ENCODE results near the gene AMH.
"Not testable (repeated sequence)": the region's sequence is repeated elsewhere in the genome, so short reads cannot be mapped to it uniquely, and the experiment has no call there.

The AMH gene

DNA sequence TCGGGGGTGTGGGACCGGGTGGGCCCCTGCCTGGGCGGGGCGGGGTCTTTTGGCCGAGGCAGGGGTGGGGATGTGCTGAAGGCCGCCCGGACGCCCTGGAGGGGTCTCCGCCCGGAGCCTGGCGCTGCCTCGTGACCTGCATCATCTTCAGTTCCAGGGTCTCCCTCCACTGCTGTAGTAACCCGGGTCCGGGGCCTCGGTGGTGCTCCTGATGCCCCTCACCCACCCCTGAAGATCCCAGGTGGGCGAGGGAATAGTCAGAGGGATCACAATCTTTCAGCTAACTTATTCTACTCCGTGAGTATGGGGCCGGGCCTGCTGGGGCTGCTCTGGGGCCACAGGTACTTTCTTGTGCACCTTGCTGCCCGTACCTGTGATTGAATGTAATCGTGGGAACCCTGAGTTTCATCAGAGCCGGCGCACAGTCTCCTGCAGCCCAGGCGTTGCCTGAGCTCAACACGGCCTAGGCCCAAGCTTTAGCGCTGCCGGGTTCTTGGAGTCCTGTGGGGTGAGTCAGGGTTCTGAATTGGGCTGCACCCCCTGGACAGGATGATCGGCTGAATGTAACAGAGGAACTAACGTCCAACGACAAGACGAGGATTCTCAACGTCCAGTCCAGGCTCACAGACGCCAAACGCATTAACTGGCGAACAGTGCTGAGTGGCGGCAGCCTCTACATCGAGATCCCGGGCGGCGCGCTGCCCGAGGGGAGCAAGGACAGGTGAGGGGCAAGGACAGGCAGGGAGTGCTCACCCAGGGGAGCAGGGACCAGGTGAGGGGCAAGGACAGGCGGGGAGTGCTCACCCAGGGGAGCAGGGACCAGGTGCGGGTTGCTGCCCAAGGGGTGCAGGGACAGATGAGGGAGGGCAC lies 22.3 kb downstream of the AMH start:
- peak; percentile 47 for DNase-seq

DNA sequence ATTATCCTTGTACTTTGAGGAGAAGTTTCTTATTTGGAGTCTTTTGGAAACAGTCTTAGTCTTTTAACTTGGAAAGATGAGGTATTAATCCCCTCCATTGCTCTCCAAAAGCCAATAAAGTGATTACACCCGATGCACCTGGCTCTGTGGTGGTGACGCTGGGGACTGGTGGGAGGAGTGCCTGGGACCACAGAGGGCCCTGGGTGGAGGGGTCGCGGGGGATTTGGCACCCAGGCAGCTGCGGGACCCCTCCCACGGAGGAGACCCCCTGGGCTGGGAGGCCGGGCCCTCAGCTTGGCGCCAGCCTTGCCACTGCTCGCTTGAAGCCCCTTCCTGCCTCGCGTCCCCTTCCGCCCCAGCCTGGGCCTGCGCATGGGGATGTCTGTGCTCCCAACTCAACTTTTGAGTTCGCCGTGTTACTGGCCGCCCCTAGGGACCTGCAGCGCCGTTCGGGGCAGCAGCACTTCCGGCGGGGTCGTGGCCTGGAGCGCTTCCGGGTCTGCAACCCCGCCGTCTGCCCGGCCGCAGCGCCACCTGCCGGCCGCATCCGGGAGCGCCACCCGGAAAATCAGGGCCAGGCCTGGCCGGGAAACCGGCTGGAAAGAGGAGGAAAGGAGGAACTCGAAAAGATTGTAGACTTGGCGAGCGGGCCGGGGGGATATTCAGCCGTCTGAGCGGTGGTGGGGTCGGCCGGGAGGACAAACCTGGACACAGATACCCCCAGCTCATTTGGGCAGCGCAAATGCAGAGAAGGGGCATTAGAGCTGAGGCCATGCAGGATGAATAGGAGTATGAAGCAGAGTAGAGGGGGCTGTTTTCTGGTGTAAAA lies 24.4 kb downstream of the AMH start:
- DNase-seq, result peak; percentile 88

DNA sequence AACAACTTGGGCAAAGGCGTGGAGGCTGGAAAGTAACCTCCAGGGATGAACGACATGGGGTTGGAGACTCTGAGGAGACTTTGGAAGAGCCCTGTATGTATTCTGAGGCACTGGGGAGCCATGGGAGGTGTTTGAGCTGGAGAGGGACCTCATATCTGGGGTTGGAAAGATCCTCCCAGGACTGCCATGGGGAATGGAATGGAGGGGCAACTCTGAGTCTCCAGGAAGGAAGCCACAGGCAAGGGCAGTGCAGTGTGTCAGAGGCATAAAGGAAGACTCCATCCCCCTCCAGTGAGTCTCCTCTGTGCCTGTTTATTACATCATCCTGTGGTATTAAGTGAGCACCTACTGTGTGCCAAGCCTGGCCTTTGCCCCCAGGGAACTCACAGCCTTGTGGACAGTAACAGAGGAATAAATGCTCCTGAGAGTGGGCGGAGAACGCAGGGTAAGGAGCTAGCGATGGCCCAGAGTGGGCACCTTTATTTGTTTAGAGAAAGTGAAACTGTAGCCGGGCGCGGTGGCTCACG lies 25.1 kb downstream of the AMH start:
- no peak for DNase-seq

DNA sequence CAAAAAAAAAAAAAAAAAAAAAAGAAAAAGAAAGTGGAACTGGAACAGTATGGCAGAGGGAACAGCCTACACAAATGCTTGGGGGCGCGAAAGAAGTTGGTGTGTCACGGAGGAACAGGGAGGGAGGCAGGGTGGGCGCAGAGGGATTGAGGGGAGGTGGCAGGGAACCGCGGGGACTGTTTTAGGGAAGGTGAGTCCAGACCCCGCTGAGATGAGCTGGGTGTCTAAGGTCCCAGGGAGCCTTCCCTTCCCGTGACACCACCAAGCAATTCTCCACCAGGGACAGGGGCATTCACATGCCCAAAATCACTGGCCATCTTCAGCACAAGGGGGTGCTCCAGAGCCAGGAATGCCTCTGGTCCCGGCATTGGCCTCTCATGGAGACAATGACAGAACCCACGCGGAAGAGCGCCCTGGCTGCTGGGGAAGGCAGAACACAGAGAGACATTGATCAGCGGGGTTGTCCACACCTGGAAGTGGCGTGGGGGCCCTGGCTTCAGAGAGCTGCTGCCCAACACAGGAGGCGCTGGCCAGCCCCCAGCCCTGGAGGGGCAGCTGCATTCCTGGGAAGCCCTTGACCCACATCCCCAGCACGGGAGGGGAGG lies 25.9 kb downstream of the AMH start:
- DNase-seq, result peak; percentile 73

DNA sequence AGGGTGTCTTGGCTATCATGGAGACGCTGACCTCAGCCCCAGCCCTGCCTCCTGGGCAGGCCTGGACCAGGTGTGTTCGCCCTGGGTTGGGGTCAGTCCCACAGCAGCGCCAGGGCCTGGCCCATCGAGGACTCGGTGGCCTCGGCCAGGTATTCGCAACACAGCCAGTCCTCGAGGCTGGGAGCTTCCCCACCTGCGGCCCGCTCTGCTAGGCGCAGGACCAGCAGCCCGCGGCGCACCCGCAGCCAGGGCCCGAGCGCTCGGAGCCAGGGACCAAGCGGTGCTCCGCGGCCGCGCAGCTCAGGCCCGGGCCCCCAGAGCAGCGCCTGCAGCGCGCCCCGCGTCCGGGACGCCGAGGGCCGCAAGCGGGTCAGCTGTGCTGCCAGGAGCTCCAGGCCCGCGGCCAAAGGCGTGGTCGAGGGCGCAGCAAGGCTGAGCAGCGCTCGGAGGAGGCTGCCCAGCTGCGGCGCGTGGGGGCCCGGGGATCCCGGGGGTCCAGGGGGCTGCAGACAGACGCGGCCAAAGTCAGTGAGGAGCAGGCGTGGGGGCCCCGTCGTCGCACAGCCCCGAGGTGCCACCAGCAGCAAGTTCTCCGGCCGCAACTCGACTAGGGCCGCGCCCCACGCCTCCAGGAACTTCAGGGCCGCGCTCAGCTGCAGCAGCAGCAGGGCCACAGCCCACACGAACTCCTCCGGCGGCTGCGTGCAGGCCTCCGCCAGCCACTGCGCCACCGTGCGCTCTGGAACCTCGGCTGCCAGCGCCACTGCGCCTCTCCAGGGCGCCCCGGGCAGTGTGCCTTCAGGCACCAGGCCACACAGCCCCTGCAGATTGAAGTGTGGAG lies 26.7 kb downstream of the AMH start:
- DNase-seq, result no peak

DNA sequence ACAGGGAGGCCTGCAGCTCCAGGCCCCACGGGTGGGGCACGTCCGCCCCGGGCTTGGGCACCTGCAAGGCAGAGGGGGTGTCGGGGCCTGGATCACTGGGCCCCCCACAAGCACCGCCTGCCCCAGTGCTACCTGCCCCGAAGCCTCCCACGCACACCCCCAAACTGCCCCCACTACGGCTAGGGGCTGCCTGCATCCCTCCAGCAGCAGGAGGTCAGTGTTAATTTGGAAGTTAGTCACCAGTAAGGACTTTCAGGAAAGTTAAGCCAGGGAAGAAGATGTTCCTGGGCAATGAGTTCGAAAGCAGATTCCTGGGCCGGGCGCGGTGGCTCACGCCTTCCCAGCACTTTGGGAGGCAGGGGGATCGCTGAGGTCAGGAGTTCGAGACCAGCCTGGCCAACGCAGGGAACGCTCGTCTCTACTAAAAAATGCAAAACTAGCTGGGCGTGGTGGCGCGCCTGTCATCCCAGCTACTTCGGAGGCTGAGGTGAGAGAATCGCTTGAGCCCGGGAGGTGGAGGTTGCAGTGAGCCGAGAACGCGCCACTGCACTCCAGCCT lies 27.4 kb downstream of the AMH start:
- no peak for DNase-seq

DNA sequence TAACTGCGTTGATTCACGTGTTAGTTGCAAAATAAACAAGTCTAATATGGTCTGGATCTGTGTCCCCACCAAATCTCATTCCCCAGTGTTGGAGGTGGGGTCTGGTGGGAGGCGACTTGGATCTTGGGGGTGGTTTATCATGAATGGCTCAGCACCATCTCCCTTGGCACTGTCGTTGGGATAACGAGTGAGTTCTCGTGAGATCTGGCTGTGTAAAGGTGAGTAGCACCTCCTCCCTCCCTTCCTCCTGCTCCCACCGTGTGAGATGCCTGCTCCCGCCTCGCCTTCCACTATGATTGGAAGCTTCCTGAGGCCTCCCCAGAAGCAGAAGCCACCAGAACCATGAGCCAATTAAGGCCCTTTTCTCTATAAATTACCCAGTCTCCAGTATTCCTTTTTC lies 28.0 kb downstream of the AMH start:
- no peak for DNase-seq

DNA sequence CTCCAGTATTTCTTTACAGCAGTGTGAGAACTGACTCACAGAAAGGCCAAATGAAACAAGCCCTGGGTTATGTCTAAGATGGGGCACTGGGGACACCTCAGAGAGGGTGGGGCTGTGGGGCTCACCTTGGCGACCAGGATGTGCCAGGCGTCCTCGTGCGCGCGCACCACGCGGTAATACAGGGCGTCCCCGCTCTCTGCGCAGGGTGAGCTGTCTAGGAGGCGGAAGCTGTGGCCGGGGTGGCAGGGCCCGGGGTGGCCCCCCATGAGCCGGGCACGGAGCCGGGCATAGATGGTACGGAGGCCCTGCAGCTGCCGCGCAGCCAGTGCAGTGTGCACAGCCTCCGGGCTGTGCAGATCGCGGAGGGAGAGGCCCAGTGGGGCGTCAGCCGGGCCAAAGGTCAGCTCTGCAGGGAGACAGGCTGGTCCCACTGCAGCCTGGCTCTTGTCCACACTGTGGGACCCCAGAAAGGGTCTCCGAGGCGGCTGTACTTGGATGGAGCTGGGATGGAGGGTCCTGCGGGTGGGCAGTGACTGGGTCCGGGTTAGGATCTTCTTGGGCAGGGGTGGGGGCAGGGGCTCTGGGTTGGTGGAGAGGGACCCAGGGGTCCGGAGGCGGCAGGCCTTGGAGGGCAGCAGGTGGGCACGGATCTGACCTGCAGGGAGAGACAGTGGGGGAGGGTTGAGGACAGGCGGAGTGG lies 29.5 kb downstream of the AMH start:
- DNase-seq, result no peak

DNA sequence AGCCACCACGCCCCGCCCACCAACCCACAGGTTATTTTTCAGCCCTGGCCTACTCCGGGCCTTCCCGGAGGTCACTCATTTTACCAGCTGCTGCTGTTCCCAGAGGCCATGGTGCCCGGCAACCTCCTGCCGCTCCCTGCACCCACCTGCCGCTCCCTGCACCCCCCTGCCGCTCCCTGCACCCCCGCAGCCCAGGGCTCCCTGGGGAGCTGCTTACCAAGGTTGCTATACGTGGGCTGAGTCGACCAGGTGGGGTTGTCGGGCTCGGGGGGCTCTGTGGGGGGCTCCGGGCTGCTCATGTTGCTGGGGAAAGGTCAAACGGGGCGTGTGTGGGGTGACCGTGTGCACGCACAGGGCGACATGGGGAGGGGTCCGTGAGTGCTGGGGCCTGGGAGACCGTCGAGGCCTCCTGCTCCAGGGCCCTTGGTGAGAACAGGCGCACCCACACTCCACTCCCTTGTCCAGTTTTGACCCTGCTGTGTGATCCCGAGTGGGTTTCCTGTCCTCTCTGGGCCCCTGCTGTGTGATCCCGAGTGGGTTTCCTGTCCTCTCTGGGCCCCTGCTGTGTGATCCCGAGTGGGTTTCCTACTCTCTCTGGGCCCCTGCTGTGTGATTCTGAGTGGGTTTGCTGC lies 31.6 kb downstream of the AMH start:
- DNase-seq, result no peak

DNA sequence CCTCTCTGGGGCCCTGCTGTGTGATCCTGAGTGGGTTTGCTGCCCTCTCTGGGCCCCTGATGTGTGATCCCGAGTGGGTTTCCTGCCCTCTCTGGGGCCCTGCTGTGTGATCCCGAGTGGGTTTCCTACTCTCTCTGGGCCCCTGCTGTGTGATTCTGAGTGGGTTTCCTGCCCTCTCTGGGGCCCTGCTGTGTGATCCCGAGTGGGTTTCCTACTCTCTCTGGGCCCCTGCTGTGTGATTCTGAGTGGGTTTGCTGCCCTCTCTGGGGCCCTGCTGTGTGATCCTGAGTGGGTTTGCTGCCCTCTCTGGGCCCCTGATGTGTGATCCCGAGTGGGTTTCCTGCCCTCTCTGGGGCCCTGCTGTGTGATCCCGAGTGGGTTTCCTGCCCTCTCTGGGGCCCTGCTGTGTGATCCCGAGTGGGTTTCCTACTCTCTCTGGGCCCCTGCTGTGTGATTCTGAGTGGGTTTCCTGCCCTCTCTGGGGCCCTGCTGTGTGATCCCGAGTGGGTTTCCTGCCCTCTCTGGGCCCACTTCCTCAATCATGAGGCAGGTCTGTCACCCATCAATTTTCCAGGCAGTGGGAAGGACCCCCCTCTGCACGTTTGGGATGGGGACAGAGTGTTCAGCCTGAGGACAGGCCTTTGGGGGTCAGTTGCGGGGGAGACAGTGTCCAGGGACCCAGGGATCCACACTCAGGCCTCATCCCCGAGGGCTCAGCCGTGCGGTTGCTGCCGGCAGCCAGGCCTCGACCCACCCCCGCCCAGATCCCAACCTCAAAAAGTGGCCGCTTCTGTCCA lies 32.3 kb downstream of the AMH start:
- not testable (repeated sequence) for DNase-seq

DNA sequence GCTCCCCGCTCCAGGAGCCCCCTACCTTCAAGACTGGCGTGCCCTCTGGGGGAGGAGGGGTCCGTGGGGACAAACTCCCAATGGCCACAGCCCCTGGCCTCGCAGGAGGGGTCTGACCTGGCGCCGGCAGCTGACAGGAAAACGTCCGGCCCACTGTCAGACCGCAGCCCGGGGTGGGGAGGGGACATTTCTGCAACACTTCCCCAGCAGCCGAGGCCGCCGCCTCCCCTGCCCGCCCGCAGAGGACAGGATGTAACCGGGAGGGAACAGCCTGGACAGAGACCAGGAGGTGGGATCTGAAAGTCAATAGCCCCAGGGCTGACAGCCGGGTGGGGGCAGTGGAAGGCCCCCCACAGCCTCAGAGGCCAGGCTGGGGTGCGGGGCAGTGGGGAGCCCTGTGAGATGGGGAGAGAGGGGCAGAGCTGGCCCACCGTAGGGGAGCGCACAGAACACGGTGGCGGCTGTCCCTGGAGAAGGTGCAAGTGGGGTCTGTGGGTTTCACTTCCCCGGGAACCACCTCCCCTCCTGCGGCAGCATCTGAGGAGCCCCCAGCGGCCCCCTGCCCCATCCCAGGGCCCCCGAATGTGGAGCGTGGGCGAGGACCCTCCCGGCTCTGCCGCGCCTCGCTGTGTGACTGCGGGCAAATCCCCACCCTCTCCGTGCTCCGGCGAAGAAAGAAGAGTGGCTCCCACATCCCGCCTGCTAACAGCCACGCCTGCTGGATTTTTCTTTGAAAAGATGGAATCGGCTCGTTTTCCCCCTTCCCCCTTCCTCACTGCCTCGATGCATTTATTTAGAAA lies 33.1 kb downstream of the AMH start, which contains the start of gene PEAK3:
Gene PEAK3 (minus strand): TSS at position 114 of the 800 bp plus-strand sequence. CDS start 1,244 bp downstream, outside the sequence.
- DNase-seq, result peak; percentile 81

DNA sequence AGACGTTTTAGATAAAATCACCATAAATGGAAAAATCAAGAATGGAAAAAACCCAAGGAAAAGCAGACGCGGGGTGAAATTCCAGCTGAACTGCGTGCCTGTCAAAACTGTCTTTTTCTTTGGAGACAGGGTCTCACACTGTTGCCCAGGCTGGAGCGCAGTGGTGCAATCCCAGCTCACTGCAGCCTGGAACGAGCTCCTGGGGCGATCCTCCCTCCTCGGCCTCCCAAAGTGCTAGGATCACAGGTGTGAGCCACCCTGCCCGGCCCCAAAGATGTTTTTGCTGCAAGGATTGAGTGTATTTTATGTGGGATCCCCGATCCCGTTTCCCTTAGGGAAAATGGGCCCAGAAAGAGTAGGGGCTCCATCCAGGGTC lies 33.7 kb downstream of the AMH start:
- DNase-seq, result no peak

DNA sequence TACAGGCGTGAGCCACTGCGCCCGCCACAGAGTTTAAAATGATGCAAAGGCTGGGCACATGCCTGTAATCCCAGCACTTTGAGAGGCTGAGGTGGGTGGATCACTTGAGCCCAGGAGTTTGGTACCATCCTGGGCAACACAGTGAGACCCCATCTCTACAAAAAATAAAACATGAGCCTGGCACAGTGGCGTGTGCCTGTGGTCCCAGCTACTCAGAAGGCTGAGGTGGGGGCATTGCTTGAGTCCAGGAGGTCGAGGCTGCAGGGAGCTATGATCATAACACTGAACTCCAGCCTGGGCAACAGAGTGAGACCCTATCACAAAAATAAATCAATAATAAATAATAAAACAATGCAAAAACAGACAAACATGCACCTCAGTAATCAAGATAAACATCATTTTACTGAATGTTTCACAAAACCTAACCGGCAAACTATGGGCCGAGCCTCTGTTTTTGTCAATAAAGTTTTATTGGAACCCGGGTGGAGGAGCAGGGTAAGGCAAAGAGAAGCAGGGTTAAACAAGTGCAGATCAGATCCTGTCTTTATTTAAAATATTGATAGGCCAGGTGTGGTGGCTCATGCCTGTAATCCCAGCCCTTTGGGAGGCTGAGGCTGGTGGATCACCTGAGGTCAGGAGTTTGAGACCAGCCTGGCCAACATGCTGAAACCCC lies 34.8 kb downstream of the AMH start:
- no peak for DNase-seq

DNA sequence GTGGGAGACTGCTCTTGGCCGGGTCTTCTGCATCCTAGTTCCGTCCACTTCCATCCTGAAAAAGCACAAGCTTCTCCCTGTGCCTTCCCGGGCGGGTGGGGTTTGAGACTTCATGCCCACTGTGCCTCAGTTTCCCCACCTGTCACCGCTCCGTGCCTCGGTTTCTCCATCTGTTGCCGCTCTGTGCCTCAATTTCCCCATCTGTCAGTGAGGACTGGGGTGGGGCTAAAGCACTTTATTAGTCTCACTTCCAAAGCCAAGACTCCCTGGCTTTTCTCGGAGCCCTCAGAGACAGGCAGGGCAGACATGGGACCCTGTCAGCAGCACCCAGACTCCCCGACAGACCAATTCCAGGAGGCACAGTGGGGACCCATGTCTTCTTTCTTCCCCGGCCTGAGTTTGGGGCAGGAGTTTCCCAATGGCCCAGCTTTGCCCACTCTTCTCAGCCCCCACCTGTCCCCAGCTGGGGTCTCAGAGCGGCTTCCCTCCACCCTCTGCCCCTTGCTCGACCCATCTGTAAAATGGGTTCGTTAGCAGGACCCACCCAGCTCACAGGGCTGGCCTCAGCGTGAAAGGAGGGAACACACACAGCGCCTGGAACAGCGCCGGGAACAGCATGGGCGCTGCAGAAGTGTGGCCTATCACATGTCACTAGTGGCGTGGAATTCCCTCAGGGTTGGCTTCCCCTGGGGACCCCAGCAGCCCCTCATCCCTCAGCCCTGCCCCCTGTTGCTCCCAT lies 37.4 kb downstream of the AMH start:
- DNase-seq, result no peak

DNA sequence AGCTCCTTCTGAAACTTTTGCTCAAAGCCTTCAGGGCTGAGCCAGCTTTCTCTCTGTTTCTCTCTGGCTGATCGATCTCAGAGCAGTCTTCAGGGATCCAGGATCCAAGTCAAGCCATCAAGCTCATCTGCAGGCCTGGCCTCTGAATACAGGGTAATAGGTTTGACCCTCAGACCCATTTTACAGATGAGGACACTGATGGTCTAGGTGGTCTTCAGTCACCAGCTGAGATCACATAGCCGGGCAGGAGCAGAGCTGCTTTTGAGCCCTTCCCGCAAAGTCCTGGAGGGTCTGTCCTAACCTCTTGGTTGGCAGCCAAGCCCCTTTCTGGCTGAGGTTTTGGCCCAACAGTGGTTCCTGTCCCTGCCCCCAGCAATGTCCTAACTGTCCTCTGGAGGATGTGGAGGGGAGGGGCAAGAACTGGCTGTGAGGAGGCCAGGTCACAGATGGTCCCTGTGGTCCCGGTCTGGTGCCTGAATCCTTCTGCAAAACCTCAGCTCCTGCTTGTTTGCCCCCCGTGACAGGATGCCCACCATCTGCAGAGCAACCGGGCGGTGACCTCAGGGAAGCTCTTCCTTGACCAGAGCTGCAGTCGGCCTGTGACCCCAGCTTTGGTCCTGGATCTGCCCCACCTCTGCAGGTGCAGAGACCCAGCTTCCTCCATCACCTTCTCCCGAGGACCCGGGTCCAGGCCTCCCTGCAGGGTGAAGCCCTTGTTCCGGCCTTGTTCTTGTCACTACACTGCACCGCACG lies 38.6 kb downstream of the AMH start:
- DNase-seq, result no peak

DNA sequence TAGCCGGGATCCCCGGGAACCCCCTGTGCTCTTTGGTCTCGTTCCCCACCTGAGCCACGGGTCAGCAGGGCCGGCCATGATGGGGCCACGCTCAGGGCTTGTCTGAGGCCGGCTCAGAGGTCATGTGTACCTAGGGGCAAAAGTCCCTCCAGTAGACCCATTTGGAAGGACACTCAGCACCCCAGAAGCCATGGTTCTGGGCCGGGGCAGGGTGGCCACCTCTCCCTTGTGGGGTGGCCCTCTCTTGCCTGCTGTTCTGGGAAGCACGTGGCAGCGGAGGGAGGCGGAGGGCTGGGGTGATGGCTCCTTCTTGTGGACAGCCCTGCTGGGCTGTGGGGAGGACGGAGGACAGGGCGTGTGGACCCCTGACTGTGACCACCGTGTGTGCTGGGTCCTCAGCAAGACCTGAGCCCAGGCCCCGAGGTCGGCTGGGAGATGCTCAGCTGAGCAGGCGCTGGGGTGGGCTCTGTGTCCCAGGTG lies 39.3 kb downstream of the AMH start:
- no peak for DNase-seq
